HepG2 (cell line): ENCODE measurements around the gene SESN1. TPM values are rescaled to one million over a fixed set of nuclear protein-coding genes. Genes with fewer than 3 reads are reported as not detected.

Experiments
- ATAC-seq: fragments of 200-7000 bp; cut with Tn5 transposase; 3 replicates; pipeline ENCODE4 v1.9.1; 2020; ENCODE audit warnings: mild to moderate bottlenecking, moderate library complexity
- BruUV-seq: library from RNA; stranded (reverse); fragments of 400-500 nt; replicated peaks from 2 replicates; lab custom pipeline; 2021; lab: Mats Ljungman, UMichigan
- CTCF ChIA-PET: fragments of 300-600 bp; formaldehyde crosslinking; extraction: SDS; loops from one replicate; lab custom pipeline; 2021; ENCODE audit warnings: low total read pairs, inconsistent platforms, low intra/inter-chr PET ratio; lab: Yijun Ruan, JAX
- POLR2A ChIA-PET: fragments of 350-600 bp; sonication (Branson Sonifier 250); formaldehyde crosslinking; loops from one replicate; lab custom pipeline; 2020; ENCODE audit warnings: antibody characterized with exemption, inconsistent platforms; lab: Yijun Ruan, JAX
- DNase-seq: peaks from one replicate; pipeline ENCODE4 v3.0.0-alpha.2; 2015; ENCODE audit warnings: low spot score
- FAIRE-seq: peaks from 3 replicates; lab custom pipeline; 2011; peaks lifted over from hg19 to GRCh38; lab: Jason Lieb, UNC
- H2AFZ ChIP-seq: one replicate; pipeline ENCODE4 v1.6.1; 2011; ENCODE audit warnings: low read length, inconsistent platforms
- H3K27ac ChIP-seq: fragments of 300-600 bp; 3 replicates; pipeline ENCODE4 v1.8.0; 2011; ENCODE audit warnings: mixed run types, mild to moderate bottlenecking, mixed read lengths, low read length, inconsistent platforms; ENCODE audit not compliant: insufficient read depth; ENCODE audit errors: extremely low read length
- H3K27me3 ChIP-seq, 2 experiments: fragments of 200-600 bp in 1 of 2; 2 replicates in 1 of 2; 3 replicates in 1 of 2; pipeline versions ENCODE4 v1.6.0 to v1.8.0; 2011; ENCODE audit warnings: low read length in 2 of 2, mild to moderate bottlenecking in 2 of 2, moderate library complexity in 2 of 2, inconsistent platforms in 1 of 2; ENCODE audit not compliant: insufficient read depth in 2 of 2, control insufficient read depth in 1 of 2
- H3K36me3 ChIP-seq, 2 experiments: fragments of 200-600 bp in 1 of 2; replicated peaks in 1 of 2; 2 replicates in 1 of 2; 3 replicates in 1 of 2; pipeline versions ENCODE4 v1.5.1 to v1.8.0; 2011; ENCODE audit warnings: low read length in 2 of 2, inconsistent platforms in 1 of 2; ENCODE audit not compliant: insufficient read depth in 2 of 2, control insufficient read depth in 1 of 2
- H3K4me1 ChIP-seq: 2 replicates; pipeline ENCODE4 v1.5.1; 2012; ENCODE audit warnings: low read length, inconsistent platforms; ENCODE audit not compliant: insufficient read depth
- H3K4me2 ChIP-seq: 2 replicates; pipeline ENCODE4 v1.6.0; 2011; ENCODE audit warnings: low read depth, low read length, inconsistent platforms
- H3K4me3 ChIP-seq, 3 experiments: fragments of 200-600 bp in 1 of 3; sonication (generic), shearing (Covaris generic) in 1 of 3; replicated peaks in 1 of 3; 2 replicates each; pipeline ENCODE4 v1.5.1; 2011 to 2016; ENCODE audit warnings: low read length in 3 of 3, inconsistent platforms in 2 of 3, low read depth in 2 of 3, mild to moderate bottlenecking in 2 of 3, control low read depth in 1 of 3, mixed read lengths in 1 of 3; ENCODE audit not compliant: insufficient read depth in 1 of 3
- H3K79me2 ChIP-seq: one replicate; pipeline ENCODE4 v1.6.1; 2011; ENCODE audit warnings: low read length, inconsistent platforms; ENCODE audit not compliant: insufficient read depth
- H3K9ac ChIP-seq: 2 replicates; pipeline ENCODE4 v1.6.0; 2011; ENCODE audit warnings: mild to moderate bottlenecking, low read depth, low read length, inconsistent platforms; ENCODE audit not compliant: insufficient read depth
- H3K9me3 ChIP-seq: 2 replicates; pipeline ENCODE4 v1.5.1; 2012; ENCODE audit warnings: mild to moderate bottlenecking, low read length
- H4K20me1 ChIP-seq: 2 replicates; pipeline ENCODE4 v1.6.0; 2011; ENCODE audit warnings: inconsistent platforms, mild to moderate bottlenecking, low read length, moderate library complexity; ENCODE audit not compliant: insufficient read depth
- NFYC ChIP-seq: IDR thresholded peaks from 2 replicates; pipeline ENCODE4 v1.6.1; 2016; ENCODE audit warnings: missing genetic modification reagents, missing compliant biosample characterization
- NONO ChIP-seq, 2 experiments: fragments of 450-650 bp in 1 of 2; sonication (generic) in 1 of 2; formaldehyde crosslinking in 1 of 2; IDR thresholded peaks in 1 of 2; conservative IDR thresholded peaks in 1 of 2; 2 replicates each; pipeline versions ENCODE4 v1.6.1 to v1.8.0; 2017 to 2022; ENCODE audit warnings: mild to moderate bottlenecking in 1 of 2, missing genetic modification reagents in 1 of 2, moderate library complexity in 1 of 2
- PHF21A ChIP-seq: sonication (generic); formaldehyde crosslinking; IDR thresholded peaks from 2 replicates; pipeline ENCODE4 v1.5.0; 2020; ENCODE audit warnings: mild to moderate bottlenecking, missing genetic modification reagents
- TBP ChIP-seq: sonication (generic); formaldehyde crosslinking; IDR thresholded peaks from 2 replicates; pipeline ENCODE4 v1.5.0; 2020; ENCODE audit warnings: missing genetic modification reagents
- ZMYM2 ChIP-seq: sonication (generic); formaldehyde crosslinking; IDR thresholded peaks from 2 replicates; pipeline ENCODE4 v1.8.0; 2022; ENCODE audit warnings: mild to moderate bottlenecking, missing genetic modification reagents
- ZNF33B ChIP-seq: sonication (generic); formaldehyde crosslinking; IDR thresholded peaks from 2 replicates; pipeline ENCODE4 v1.5.1; 2020; ENCODE audit warnings: mild to moderate bottlenecking, missing genetic modification reagents
- ZNF773 ChIP-seq: sonication (generic); formaldehyde crosslinking; IDR thresholded peaks from 2 replicates; pipeline ENCODE4 v1.4.0; 2020; ENCODE audit warnings: missing genetic modification reagents, borderline replicate concordance
- WGBS: methylation state at CpG from one replicate; pipeline ENCODE4 v1.1.6; 2017; ENCODE audit warnings: low lambda C conversion rate; 5-methylcytosine and 5-hydroxymethylcytosine counted together
- in situ Hi-C: cut with HindIII; loops from 2 replicates; pipeline ENCODE4 v1.10.0; 2017; ENCODE audit warnings: low pct_unique_long_range_greater_than_20kb; ENCODE audit not compliant: extremely low pct_ligation_motif_present
- intact Hi-C: fragments of 100-400 bp; cut with micrococcal nuclease; formaldehyde crosslinking; loops from one replicate; pipeline ENCODE4 v1.10.0; 2022; ENCODE audit not compliant: unreplicated experiment
- polyA plus RNA-seq, 8 experiments: library from polyadenylated mRNA; depleted of rRNA in 3 of 8; stranded (reverse) in 7 of 8; unstranded in 1 of 8; fragments of >200 nt; fragmentation: Illumina TruSeq in 4 of 8; extraction: Trizol in 4 of 8; gene quantifications; 2 replicates each; pipeline versions ENCODE4 v1.2.1 to v1.2.3, GENCODE V29; 2011 to 2016; ENCODE audit warnings: low read depth in 4 of 8, missing spikeins in 1 of 8, mixed read lengths in 1 of 8; ENCODE audit not compliant: insufficient read depth in 1 of 8
- total RNA-seq, 5 experiments: library from RNA; depleted of rRNA; stranded (reverse); fragments of >200 nt; fragmentation: Illumina TruSeq; extraction: Trizol; gene quantifications; 2 replicates each; pipeline ENCODE4 v1.2.3, GENCODE V29; 2016; ENCODE audit warnings: low read depth in 1 of 5
- TF ChIP-seq, protein P1 (sequence below): sonication (generic); formaldehyde crosslinking; IDR thresholded peaks from 2 replicates; pipeline ENCODE4 v1.5.0; 2020; ENCODE audit warnings: missing genetic modification reagents, mild to moderate bottlenecking, borderline replicate concordance
- TF ChIP-seq, protein P2 (sequence below): sonication (generic); formaldehyde crosslinking; IDR thresholded peaks from 2 replicates; pipeline ENCODE4 v1.4.0; 2020; ENCODE audit warnings: mild to moderate bottlenecking, missing genetic modification reagents
- TF ChIP-seq, protein P3 (sequence below): sonication (generic); formaldehyde crosslinking; IDR thresholded peaks from 2 replicates; pipeline ENCODE4 v1.4.0; 2020; ENCODE audit warnings: missing genetic modification reagents, mild to moderate bottlenecking, borderline replicate concordance

Gene SESN1
- total and polyA plus RNA-seq, 2 of the 13 experiments (the other 11 are each of a cell fraction or from before 2014, with no cell fraction given) = 24.9 to 44.7 TPM

DNA sequence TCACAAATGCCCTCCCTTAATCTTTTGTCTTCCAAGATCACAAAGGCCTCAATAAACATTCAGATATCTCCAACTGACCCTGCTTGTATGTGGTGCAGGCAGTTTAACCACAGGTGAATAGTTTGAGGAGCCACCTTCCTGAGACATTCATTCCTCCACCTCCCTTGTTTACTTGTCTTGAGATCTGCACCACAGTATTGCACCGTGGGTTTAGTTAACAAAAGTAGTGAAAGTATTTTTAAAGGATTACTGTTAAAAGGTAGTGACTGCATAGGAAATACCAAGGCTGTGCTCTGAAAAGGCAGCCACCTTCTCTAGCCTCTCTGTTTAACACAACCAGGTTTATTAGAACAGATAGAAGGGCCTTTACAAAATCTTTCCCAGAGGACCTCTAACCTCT, 46.5 kb downstream of the SESN1 start:
- POLR2A ChIA-PET = no interaction called here
- 8% methylated on average over 1 of the region's 1 CpG for WGBS
- no peak overlapping the region for H3K9ac ChIP-seq
- CTCF ChIA-PET = no interaction called here
- H3K79me2 ChIP-seq = no peaks in the 10 kb centered on the region
- FAIRE-seq = no peak
- peak overlapping the region; percentile 50; the same call in 1 of the 2 replicates for H3K4me2 ChIP-seq
- peaks cover 48% of the 10 kb centered on the region for H3K4me1 ChIP-seq
- intact Hi-C loops = no loop called here
- no peak for ATAC-seq
- H4K20me1 ChIP-seq = no peaks in the 10 kb centered on the region
- H3K4me3 ChIP-seq = no peak overlapping the region
- DNase-seq = no peak
- in situ Hi-C loops = no loop called here
- H2AFZ ChIP-seq = no peak overlapping the region
- H3K9me3 ChIP-seq = no peaks in the 10 kb centered on the region
- no peaks in the 10 kb centered on the region for H3K36me3 ChIP-seq
- TF ChIP-seq, protein P1, sequence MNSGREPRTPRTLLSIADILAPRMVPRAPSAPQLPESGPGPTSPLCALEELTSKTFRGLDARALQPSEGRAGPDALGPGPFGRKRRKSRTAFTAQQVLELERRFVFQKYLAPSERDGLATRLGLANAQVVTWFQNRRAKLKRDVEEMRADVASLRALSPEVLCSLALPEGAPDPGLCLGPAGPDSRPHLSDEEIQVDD (CRISPR knock-in tag) = no peak
- TF ChIP-seq TBP (no peak), PHF21A (CRISPR knock-in tag) (no peak), ZNF33B (CRISPR knock-in tag) (no peak), ZMYM2 (no peak), ZNF773 (CRISPR knock-in tag) (no peak), NONO (IDR thresholded peaks at IDR 0.05) (no peak), NONO (CRISPR knock-in tag; conservative IDR thresholded peaks at IDR 0.05) (no peak), NFYC (CRISPR knock-in tag) (no peak)
- TF ChIP-seq, protein P2, sequence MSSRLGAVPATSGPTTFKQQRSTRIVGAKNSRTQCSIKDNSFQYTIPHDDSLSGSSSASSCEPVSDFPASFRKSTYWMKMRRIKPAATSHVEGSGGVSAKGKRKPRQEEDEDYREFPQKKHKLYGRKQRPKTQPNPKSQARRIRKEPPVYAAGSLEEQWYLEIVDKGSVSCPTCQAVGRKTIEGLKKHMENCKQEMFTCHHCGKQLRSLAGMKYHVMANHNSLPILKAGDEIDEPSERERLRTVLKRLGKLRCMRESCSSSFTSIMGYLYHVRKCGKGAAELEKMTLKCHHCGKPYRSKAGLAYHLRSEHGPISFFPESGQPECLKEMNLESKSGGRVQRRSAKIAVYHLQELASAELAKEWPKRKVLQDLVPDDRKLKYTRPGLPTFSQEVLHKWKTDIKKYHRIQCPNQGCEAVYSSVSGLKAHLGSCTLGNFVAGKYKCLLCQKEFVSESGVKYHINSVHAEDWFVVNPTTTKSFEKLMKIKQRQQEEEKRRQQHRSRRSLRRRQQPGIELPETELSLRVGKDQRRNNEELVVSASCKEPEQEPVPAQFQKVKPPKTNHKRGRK (CRISPR knock-in tag) = no peak
- TF ChIP-seq, protein P3, sequence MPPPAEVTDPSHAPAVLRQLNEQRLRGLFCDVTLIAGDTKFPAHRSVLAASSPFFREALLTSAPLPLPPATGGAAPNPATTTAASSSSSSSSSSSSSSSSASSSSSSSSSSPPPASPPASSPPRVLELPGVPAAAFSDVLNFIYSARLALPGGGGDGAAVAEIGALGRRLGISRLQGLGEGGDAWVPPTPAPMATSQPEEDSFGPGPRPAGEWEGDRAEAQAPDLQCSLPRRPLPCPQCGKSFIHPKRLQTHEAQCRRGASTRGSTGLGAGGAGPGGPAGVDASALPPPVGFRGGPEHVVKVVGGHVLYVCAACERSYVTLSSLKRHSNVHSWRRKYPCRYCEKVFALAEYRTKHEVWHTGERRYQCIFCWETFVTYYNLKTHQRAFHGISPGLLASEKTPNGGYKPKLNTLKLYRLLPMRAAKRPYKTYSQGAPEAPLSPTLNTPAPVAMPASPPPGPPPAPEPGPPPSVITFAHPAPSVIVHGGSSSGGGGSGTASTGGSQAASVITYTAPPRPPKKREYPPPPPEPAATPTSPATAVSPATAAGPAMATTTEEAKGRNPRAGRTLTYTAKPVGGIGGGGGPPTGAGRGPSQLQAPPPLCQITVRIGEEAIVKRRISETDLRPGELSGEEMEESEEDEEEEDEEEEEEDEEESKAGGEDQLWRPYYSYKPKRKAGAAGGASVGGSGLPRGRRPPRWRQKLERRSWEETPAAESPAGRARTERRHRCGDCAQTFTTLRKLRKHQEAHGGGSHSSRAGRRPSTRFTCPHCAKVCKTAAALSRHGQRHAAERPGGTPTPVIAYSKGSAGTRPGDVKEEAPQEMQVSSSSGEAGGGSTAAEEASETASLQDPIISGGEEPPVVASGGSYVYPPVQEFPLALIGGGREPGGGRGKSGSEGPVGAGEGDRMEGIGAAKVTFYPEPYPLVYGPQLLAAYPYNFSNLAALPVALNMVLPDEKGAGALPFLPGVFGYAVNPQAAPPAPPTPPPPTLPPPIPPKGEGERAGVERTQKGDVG (CRISPR knock-in tag) = no peak
- no TSS peak for BruUV-seq
- no peaks in the 10 kb centered on the region for H3K27me3 ChIP-seq
- H3K27ac ChIP-seq = peak overlapping the region; percentile 60
